GM18505 (cell line): ENCODE data around the gene PLBD1.

Experiments
- ATAC-seq: cut with Tn5 transposase; IDR thresholded peaks from one replicate; pipeline ENCODE4 v1.9.1; 2021; ENCODE audit not compliant: unreplicated experiment
- POLR2A ChIP-seq: IDR thresholded peaks from 4 replicates; pipeline ENCODE4 v1.6.1; 2011; ENCODE audit warnings: borderline replicate concordance; ENCODE audit not compliant: insufficient read depth, insufficient read length; ENCODE audit errors: extremely low read depth

Gene PLBD1

DNA sequence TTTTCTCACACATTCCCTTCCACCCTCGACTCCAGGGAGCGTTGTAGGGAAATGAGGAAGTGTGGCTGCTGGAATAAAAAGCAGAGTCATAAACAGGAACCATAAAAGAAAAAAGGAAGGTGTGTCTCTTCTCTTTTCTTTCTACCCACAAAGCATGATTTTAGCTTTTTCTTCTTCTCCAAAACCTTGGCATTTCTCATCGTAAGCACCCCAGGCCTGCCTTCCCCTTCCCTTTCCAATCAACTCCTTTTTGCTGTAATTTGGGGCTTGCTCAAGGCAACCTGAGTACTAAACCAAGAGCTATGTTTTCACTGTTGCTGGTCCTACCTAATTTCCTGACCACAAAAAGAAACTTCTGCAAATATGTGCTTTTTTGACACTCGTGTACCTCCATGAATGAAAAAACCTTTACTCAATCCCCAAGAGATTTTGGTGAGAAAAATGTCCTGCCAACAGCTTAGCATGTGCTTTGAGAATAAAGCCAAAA is 9.2 kb downstream of the PLBD1 start:
- no peak for ATAC-seq
- TF ChIP-seq POLR2A: no peak

DNA sequence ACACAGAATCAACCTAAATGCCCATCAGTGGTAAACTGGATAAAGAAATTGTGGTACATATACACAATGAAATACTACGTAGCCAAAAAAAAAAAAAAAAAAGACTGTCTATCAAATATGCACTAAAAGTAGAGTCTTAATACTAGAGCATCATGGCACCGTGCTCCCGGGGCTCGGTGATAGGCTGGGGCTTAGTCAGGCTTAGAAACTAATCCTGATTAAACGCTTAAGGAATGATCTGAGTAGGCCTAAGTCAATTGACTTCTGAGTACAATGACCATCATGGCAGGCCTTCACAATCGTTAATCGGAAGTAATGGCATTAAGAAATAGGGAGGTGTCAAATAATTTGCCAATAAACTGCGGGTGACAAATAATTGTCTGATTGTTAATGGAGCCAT is 9.7 kb downstream of the PLBD1 start:
- no peak for TF ChIP-seq POLR2A
- no peak for ATAC-seq

DNA sequence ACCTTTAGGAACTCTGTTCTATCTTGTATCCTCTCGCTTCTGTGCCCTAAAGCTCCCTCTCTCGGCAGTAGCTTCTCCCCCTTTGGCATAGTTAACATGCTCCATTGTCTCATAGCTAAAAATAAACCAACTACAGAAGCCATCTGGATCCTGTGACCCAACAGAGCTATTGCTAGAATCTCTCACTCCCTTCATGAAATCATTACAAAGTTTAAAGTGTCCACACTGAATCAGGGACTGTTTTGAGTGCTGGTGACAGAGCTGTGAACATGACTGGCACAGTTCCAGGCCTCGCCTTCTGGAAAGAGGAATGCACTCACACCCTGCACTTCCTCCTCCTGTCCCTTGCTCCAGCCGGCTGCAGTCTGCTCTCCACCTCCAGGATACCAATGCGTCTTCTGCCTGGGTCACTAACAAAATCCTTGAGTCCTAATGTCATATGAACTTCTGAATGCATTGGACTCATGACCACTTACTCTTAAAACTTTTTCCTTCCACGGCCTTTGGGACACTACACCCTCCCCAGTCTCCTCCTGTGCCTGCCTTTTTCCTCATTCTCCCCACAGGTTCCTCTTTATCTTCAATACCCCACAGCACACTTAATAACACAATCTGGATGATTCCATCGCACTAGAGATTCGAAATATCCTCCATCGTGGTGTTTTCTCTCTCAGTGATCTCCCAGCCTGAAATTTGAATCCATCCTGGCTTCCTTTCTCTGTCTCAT is 13.2 kb downstream of the PLBD1 start:
- ATAC-seq: no peak
- TF ChIP-seq POLR2A: no peak

DNA sequence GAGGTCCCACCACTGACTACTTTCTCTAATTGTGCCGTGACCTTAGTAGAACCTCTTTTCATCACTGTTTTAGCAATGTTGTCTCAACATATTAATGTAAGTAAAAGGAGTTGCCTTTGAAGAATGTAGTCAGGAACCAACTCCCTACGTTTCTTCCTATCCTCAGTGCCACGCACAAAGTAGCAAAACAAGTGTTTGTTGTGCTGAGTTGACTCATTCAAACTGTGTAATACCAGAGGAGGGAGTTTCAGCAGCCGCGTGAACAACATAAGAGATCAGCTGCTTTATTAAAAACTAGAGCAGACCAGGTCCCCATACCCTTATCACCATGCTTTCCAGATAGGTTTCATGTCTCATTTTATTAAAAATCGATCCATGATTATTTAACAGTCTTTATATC is 19.1 kb downstream of the PLBD1 start:
- no peak for TF ChIP-seq POLR2A
- no peak for ATAC-seq

DNA sequence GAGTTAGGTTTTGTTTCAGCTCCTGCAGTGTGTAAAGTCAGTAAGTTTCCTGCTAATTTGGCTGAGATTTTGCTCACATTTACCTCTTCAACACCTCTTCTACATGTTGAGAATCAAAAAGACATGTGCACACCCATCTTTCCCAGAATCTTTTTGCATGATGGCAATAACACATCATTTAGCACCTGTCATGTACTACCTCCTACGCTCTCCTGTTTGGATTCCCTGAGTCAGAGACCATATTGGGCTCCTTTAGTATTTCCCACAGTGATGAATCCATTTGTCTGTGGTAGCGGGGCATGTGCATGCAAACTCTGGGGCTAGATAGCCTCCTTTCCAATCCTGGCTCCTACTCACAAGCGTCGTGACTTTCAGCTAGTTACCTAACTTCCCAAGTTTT is 20.1 kb downstream of the PLBD1 start:
- TF ChIP-seq POLR2A: no peak
- no peak for ATAC-seq

DNA sequence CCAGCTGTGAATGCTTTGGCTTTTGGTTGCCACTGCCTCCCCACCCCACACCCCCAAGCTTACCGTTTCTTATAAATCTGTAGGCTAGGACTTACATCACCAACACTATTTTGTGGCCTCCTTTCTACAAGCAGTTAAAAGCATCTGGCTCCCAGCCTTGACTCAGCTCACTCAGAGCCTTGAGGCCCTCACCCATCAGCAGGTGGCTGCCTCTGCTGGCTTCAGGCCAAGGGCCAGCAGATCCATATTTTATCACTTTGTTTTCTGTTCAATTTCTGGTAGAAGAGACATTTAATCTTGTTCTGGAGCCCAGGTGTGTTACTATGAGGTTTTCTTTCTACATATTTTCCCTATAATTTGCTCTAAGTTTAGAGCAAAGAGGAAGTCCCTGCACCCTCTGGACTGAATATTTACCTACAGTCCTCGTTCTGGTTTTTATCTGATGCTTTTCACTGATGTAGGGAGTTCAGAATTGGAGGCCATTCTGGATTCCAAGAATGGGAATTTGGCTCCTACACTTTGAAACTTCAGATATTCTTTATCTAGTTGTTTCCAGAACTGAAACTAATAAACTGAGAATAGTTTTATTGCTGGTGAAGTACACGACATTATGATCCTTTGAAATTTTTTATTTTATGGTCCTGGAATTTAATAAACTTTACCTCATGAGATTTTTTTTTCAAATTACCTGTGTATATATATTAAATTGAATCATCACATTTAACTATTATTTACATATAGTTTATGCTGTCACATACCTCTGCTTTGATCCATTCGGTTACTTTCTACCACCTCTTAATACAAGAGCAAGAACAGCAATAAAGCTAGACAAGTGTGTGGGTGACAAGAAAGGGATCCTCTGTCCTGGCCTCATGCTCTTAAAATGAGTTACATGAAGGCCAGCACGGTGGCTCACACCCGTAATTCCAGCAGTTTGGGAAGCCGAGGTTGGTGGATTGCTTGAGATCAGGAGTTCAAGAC is 22.2 kb downstream of the PLBD1 start:
- ATAC-seq: no peak
- TF ChIP-seq POLR2A: no peak

DNA sequence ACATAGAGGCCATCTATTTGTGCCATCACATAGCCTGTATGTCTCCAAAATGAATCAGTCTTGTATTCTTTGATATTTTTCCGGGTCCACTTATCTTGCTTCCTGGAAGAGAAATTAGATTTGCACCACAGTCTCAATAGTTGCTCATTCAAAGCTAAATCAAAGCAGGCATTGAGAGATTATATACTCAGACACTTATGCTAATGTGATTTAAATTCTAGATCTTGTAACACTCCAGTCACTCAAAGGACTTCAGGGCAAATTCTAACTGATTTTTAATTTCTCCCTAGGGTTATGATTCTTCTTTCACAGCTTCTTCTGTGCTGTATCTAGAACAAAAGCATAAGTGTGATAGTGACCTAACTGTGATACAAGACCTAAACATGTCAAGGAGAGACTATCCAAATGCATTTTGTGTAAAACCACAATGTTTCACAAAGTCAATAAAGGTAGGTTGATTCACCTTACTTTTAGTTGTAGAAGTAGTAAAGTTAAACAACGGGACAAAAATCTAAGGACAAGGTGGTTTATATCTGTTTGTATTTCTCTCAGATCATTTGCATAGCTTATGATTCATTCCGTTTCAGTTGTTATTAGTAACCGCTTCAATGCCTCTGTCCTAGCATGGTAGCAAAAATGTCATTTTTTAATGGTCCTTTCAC is 26.8 kb downstream of the PLBD1 start:
- no peak for TF ChIP-seq POLR2A
- ATAC-seq: no peak

DNA sequence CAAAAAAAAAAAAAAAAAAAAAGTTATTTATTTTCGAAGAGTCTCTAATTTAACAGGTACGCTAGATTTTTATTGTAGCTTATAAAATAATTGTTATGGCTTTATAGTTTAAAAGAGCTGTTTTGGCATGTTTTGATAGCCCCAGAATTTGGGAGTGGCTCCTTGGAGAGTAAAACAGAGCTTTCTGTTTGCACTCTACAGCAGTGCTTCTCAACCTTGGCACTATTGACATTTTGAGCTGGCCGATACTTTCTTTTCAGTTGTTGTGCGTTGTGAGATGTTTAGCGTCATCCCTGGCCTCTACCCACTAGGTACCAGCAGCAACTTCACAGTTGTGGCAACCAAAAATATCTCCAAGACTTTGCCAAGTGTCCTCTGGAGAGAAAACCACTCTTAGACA is 30.6 kb downstream of the PLBD1 start:
- TF ChIP-seq POLR2A: no peak
- no peak for ATAC-seq

DNA sequence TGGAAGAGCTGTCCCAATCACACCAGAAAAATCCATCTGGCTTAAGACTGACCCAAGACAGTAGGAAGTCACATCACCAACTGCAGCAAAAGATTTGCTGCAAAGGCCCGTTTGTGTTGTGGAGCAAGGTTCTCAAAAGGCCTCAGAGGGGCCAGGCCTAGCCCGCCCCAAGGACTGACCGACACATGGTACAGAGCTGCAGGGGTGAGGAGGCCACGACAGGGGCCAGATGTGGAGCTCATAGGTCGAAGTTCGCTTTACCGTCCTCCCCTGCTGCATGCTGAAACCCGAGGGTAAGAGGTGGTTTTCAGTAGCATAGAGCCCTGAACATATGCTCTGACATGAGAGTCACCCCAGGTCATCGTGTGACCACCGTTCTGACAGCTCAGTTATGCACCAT is 35.5 kb downstream of the PLBD1 start:
- ATAC-seq: no peak

DNA sequence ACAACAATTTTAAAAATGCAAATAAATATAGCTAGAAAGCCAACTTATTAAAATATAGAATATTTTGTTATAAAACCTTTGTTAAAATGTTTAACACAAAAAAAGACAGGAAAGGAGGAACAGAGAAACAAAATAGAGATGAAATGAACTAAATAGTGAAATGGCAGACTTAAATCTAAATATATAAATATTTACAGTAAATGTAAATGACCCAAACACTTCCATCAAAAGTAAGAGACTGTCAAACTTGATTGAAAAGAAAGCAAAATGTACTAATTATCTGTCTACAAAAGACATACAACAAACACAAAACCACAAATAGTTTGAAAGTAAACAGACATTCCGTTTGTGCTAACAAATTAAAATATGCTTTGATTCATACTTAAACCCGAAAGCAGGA is 41.7 kb downstream of the PLBD1 start:
- ATAC-seq: no peak
- TF ChIP-seq POLR2A: no peak

More for the DNA sequence above, 35.5 kb downstream of the PLBD1 start:
- no peak for TF ChIP-seq POLR2A

DNA sequence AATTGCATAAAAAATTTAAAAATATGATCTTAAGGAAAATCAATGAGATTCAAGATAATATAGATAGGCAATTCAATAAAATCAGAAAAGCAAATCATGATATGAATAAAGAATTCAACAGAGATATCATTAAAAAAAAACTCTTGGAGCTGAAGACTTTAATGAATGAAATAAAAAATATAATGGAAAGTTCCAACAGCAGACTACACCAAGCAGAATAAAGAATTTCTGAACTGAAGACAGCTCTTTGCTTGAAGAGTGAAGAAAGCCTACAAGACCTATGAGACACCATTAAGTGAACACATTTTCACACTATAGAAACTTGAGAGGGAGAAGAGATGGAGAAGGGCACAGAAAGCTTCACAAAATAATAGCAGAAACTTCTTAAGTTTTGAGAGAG is 45.9 kb downstream of the PLBD1 start:
- ATAC-seq: no peak
- TF ChIP-seq POLR2A: no peak

DNA sequence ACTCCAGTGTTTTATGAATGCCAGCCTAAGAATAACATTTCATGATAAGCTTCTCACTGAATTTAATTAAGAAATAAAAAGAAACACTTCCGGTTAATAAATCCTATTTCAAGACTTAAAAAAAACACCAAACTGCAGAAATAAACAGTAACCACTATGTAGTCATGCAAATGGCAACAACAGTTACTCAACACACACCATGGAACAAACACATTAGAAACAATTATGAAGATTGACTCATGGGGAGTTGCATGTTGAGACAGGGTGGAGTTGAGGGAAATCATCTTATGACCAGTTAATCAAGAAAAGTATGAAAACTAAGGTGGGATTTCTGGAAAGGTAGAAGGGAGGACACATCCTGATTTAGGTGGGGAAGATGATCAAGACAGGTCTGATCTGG is 52.7 kb downstream of the PLBD1 start:
- TF ChIP-seq POLR2A: no peak
- no peak for ATAC-seq

DNA sequence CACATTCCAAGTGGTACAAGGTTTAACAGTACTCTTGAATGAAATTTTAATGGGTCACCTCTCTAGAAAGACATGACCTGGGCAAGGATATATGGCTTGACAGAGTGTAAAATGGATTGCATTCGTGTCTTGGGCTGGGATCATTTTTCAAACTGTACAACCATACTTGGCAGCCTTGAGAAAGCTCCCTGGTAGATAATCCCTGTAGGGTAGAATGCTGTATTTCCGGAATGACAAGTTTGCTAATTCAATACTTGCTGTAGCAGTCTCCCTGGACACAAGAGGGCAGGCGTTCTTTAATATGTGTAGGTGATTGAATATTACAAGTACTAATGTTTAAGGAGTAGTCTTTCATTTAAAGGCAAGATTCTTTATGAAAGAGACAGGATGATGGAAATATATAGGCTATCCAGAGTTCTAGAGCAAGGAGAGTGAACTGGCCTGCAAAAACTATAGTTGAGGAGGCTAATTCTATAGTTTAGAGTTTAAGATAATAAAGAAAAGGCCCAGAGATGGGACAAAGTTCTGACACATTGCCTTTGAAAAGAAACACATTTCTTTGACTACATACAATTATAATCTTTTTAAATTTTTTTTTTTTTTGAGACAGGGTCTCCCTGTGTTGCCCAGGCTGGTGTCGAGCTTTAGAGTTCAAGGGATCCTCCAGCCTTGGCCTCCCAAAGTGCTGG is 53.4 kb downstream of the PLBD1 start:
- TF ChIP-seq POLR2A: no peak
- no peak for ATAC-seq

DNA sequence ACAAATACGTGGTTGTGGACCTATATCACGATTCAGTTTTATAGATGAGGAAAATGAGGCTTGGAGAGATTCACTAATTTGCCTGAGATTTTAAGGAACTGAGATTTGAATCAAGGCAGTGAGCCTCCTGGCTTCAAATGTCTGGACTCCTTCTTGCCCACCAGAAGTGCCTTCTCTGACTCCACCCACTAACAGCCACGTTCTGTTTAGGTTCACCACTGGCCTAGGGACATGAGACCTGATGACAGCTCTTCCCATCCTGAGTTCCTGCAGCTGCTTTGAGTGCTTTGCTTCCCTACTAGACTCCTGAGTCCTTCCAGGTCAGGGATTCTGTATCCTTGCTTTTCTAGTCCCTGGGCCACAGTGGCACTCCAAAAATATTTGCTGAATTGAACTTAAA is 57.1 kb downstream of the PLBD1 start:
- no peak for ATAC-seq
- TF ChIP-seq POLR2A: no peak
